A549 (cell line): ENCODE measurements around the gene ZNF793.

Experiments used
- CEBPB ChIP-seq, 2 experiments: fragments of >200 bp in 1 of 2; sonication (Bioruptor Twin) in 1 of 2; formaldehyde crosslinking in 1 of 2; IDR thresholded peaks; 2 replicates each; pipeline ENCODE4 v1.6.1; 2012 to 2016
- CHD4 ChIP-seq: fragments of 200-600 bp; sonication (generic); IDR thresholded peaks from 2 replicates; pipeline ENCODE4 v1.6.1; 2016; ENCODE audit warnings: antibody characterized with exemption, mild to moderate bottlenecking, borderline replicate concordance
- EP300 ChIP-seq, 2 experiments: fragments of >200 bp; sonication (Bioruptor Twin); formaldehyde crosslinking; IDR thresholded peaks; 2 replicates in 1 of 2; 3 replicates in 1 of 2; pipeline ENCODE4 v1.6.1; 2016 to 2017
- POLR2A ChIP-seq: IDR thresholded peaks from 2 replicates; pipeline ENCODE4 v1.6.1; 2012; ENCODE audit warnings: mild to moderate bottlenecking, low read length
- POLR2AphosphoS2 ChIP-seq: conservative IDR thresholded peaks from 2 replicates; pipeline ENCODE4 v1.6.1; 2012; ENCODE audit warnings: low read length, improper control_type of control experiment, inconsistent platforms
- USF2 ChIP-seq: fragments of 450-650 bp; IDR thresholded peaks from 2 replicates; pipeline ENCODE4 v1.6.1; 2014; ENCODE audit warnings: antibody characterized with exemption
- TF ChIP-seq, protein P1 (sequence below): fragments of >200 bp; sonication (Bioruptor Twin); formaldehyde crosslinking; IDR thresholded peaks from 3 replicates; pipeline ENCODE4 v1.5.1; 2016

DNA sequence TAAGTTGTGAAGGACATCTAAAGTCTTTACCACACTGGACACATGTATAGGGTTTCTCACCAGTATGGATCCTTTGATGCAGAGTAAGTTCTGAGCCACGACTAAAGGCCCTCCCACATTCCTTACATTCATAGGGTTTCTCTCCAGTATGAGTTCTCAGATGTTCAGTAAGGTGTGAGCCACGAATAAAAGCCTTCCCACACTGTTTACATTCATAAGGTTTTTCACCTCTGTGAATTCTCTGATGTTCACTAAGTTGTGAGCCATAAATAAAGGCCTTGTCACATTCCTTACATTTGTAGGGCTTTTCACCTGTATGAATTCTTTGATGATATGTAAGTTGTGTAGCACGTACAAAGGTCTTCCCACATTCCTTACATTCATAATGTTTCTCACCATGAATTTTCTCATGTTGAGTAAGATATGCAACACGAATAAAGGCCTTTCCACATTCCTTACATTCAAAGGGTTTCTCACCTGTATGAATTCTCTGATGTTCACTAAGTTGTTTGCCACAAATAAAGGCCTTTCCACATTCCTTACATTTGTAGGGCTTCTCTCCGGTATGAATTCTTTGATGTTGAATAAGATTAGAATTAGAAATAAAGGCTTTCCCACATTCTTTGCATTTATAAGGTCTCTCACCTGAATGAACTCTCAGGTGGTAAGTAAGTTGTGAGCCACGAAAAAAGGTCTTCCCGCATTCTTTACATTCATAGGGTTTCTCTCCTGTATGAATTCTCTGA, 58.1 kb downstream of the ZNF793 start:
- TF ChIP-seq, protein P1, sequence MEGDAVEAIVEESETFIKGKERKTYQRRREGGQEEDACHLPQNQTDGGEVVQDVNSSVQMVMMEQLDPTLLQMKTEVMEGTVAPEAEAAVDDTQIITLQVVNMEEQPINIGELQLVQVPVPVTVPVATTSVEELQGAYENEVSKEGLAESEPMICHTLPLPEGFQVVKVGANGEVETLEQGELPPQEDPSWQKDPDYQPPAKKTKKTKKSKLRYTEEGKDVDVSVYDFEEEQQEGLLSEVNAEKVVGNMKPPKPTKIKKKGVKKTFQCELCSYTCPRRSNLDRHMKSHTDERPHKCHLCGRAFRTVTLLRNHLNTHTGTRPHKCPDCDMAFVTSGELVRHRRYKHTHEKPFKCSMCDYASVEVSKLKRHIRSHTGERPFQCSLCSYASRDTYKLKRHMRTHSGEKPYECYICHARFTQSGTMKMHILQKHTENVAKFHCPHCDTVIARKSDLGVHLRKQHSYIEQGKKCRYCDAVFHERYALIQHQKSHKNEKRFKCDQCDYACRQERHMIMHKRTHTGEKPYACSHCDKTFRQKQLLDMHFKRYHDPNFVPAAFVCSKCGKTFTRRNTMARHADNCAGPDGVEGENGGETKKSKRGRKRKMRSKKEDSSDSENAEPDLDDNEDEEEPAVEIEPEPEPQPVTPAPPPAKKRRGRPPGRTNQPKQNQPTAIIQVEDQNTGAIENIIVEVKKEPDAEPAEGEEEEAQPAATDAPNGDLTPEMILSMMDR = no peak
- no peak for TF ChIP-seq CEBPB (IDR thresholded peaks at IDR 0.05)
- no peak for TF ChIP-seq POLR2AphosphoS2
- no peak for TF ChIP-seq USF2
- no peak for TF ChIP-seq CHD4
- TF ChIP-seq EP300 (IDR thresholded peaks at IDR 0.05) = no peak
- no peak for TF ChIP-seq POLR2A
